NCI-H446 treated with DMSO at 0.1 percent for 48 hours (cell line): ENCODE measurements around the gene TRPM2.
"Not testable (repeated sequence)": the region's sequence is repeated elsewhere in the genome, so short reads cannot be mapped to it uniquely, and the experiment has no call there.

Experiments used
- DNase-seq: peaks from one replicate; lab custom pipeline; 2025; lab: John Stamatoyannopoulos, UW

Gene TRPM2

DNA sequence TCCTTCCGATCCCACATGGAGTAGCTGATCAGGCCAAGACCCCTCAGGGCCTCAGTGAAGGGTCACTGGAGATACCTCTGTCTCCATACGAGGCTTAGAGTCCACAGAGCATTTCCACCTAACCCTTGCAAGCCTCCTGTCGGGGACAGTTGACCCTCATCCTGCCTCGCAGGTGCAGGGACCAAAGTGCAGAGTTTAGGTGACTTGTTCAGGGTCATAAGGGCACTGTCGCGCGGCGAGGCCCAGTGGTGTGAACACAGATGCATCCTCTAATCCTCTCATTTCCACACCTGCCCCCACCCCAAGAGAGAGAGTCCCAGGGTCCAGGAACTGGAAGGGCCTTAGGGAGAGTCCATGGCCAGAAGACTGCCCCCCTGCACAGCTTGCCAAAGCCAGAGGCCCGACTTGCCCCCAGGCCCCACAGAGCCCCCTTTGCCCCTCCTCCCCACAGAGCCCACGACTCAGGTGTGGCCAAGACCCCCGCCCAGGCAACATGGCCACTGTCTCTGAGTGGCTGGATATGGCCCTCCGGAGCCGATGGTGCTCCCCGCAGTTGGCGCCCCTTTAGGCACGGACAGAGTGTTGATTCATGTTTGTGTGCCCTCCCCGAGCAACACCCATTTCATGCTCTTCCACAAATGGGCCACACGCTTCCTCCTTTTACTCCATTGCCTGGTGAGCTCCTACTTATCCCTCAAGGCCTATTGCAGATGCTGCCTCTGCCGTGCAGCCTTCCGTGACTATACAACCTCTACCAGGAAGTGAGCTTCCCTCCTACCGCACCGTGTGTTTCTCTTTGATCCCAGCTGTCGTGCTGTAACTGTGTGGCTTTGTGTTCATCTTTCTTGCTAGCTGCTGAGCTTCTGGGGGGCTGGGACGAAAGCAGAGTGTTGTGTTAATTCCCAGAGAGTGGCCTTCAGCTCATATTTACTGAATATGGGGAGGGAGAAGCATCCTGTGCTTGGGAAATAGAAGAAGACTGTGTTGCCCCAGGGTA lies 1.7 kb downstream of the TRPM2 start:
- no peak for DNase-seq

DNA sequence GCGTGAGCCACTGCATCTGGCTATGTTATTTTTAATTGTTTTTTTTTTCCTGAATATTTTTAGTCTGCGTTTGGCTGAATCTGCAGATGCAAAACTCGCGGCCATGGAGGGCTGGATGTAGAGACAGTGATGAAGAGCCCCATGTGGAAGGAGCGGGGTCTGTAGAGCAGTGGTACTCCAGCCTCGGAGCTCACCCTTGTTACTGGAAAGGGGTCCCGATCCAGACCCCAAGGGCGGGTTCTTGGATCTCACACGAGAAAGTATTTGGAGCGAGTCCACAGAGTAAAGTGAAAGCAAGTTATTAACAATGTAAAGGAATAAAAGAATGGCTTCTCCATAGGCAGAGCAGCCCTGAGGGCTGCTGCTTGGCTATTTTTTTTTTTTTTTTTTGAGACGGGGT lies 2.7 kb downstream of the TRPM2 start:
- no peak for DNase-seq

DNA sequence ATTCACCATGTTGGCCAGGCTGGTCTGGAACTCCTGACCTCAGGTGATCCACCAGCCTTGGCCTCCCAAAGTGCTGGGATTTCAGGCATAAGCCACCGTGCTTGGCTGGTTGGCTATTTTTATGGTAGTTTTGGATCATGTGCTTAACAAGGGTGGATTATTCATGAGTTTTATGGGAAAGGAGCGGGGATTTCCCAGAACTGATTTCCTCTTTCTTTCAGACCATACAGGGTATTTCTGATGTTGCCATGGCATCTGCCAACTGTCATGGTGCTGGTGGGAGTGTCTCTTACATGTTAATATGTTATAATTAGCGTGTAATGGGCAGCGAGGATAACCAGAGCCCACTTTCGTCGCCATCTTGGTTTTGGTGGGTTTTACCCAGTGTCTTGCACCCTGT lies 3.2 kb downstream of the TRPM2 start:
- DNase-seq, result no peak

DNA sequence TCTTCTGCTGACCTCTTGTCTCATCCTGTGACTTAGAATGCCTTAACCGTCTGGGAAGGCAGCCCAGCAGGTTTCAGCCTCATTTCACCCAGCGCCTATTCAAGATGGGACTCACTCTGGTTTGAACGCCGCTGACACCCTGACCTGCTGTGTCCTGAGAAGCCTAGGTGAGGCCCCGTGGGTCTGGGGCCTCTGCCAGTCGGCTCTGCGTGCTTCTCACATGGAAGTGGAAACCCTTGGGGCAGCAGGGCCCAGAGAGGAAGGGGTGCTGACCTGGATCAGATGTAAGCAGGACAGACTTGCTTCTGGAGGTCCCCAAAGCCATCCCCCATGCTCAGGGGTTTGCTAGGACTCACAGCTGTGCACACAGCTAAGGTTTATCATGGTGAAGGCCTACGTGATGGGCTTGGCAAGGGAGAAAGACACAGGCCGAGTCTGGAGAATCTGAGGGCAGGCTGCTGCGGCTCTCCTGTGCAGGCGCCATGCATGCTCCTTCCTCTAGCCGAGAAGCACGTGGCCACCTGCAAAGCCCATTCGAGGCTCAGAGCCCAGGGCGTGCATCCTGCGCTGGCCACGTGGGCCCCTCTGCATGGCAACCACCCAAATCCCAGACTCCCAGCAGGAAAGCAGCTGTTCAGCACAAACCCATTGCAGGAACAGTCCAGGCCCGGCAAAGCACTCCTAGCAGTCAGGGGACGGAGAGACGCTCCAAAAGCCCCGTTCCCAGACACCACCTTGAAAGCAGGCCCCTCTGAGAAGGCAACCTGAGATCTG lies 3.8 kb downstream of the TRPM2 start:
- no peak for DNase-seq

DNA sequence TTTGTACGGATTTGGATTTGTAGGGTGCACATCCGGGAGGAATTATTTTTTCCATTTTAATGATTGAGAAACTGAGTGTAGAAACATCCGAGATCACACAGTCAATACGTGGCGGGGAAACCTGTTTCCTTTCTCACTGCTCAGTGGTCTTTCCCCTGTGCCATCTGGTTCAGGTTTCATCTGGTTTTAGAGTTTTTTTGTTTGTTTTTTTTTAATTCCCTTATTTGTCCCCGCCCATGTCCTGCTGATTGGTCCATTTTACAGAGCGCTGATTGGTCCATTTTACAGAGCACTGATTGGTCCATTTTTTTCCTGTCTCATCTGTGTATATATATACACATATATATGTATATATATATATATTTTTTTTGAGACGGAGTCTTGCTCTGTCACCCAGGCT lies 6.0 kb downstream of the TRPM2 start:
- no peak for DNase-seq

DNA sequence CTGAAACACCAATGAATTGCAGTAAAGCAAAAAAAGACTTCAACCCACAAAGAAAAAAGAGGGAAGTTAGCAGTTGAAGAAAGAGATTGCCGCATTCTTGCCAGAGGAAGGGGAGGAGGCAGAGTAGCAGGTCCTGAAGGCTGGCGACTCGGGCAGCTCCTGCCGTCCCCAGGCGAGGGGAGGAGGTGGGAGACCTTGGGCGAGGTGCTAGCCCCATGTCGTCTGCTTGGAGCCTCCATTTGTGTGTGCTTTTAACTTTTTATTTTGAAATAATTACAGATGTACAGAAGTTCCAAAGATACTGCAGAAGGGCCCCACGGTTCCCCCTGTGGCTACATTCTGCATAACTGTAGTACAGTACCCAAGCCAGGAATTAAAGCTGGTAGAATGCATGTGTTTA lies 6.7 kb downstream of the TRPM2 start:
- no peak for DNase-seq

DNA sequence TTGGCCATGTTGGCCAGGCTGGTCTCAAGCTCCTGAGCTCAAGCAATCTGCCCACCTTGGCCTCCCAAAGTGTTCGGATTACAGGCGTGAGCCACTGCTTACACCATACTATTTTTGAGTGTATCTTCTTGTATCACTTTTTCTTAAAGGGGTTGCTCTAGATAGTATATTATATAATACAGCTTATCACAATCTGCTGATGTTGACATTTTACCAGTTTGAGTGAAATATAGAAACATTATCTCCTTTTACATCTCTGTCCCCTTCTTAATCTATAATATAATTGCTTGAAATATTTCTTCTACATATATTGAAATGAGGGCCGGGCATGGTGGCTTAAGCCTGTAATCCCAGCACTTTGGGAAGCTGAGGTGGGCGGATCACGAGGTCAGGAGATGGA lies 8.5 kb downstream of the TRPM2 start:
- not testable (repeated sequence) for DNase-seq

DNA sequence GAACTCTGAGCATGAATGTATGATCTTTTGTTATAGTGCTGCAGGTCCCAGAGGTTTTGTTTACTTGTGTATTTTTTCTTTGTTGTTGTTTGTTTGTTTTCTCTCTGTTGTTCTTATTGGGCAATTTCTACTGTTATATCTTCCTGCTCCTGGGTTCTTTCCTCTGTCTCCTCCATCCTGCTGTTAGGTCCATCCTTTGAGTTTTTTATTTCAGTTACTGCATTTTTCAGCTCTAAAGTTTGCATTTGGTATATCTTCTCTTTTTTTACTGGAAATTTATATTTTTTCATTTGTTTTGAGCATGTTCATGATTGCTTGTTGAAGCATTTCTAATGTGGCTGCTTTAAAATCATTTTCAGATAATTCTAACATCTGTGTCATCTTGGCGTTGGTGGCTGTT lies 9.9 kb downstream of the TRPM2 start:
- no peak for DNase-seq

DNA sequence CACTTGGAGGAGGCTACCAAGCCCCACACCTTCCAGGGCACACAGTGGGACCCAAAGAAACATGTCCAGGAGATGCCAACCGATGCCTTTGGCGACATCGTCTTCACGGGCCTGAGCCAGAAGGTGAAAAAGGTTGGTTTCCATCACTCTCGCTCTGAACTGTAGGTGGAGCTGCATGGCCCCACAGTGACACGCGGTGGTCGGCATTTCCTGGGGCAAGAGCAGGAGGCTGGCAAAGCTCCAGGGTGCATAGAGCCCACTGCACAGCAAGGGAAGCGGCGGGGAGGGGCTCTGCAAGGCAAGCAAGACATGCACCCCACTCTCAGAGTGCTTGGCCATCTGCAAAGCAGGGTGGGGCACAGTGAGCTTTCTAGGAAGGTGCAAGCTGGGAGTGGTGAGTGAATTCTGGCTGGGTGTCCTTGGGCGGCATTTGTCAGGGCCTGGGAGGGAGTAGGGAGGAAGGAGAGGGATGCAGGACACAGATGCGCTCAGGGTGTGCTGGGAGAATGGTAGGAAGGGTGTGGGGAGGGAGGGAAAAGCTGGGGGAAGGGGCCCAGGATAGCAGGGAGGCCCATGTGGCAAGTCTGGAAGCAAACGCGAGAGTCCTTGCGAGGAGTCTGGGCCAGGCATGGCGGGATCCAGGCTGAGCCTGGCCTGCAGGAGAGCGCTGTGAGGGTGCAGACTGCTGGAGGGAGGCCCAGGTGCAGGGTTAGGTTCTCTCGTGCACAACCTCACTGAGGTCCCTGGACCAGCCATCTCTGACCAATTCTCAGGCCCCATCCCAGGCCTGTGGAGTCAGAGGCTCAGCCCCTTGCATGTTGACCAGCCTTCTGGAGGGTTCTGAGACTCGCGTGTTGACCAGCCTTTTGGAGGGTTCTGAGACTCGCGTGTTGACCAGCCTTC lies 11.0 kb downstream of the TRPM2 start:
- DNase-seq, result no peak

DNA sequence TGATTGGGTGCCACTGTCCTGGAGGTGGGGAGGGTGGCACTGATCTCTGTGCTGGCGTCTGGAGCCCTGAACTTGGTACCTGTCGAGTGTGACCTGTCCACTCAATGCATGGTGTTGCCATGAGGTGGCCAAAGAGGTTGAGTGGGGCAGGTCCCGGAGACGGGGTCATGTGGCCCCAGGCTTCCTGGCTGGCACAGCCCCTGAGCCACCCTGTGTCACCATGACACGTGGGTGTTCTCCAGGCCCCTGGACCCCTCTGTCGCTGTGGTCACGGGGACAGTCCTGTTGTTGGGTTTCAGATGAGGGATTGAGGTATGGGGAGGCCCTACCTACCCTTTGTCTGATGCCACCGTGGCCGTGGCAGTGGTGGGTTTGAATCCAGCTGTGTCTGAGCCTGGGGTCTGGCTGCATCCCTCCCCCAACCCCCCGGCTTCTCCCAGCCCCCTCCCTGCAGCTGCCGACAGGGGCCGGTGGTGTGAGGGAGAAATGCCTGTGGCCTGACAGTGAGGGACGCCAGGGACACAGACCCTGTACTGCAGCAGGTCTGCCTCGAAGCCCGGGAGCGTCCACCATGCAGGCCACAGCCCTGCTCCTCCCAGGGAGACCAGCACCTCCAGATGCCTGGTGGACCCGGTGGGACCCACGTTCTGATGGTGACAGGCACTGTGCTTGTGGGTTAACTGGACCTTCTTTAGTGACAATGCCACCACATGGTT lies 12.0 kb downstream of the TRPM2 start:
- DNase-seq, result no peak

DNA sequence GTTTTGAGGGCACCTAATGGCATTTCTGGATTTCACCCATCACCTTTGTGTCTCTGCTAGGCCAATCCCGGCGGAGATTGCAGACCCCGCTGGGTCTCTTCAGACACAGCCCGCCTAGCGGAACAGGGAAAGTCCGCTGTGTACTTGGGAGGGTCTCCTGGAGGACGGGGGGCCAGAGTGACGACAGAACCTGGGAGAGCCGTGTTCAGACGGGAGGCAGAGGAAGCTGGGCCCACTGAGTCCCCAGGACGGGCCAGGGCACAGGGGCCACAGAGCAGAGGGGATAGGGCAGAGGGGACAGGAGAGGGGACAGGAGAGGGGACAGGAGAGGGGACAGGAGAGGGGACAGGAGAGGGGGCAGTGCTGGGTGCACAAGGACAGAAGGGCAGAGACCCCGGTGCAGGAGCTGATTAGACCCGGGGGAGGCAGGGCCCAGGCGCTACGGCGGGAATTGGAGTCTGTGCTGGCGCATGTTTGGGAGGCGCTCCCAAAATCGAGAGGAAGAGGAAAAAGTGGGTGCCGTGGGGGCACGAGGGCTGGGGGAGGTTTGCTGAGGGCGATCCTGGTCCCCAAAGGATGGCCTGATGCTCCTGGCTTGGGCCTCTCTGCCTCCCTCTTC lies 12.7 kb downstream of the TRPM2 start:
- no peak for DNase-seq

DNA sequence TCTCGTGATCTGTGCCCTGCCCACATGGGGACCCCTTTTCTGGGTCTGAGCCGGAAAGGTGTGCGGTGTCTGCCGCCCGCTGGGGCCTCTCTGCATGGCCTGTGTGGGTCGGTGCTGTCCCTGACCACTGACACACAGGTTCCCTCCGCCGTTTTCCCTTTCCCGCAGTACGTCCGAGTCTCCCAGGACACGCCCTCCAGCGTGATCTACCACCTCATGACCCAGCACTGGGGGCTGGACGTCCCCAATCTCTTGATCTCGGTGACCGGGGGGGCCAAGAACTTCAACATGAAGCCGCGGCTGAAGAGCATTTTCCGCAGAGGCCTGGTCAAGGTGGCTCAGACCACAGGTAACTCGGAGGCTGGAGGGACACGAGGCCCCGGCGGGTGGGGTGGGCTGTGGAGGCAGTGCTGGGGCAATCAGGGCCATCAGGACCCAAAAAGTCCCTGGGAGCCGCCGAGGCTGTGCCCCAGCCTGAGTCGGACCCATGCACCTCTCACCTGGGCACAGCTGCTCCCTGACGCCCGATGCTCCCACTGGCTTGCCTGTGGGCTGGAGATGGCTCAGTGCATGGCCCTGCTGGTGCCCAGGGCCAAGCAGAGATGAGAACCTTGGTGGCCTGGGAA lies 13.3 kb downstream of the TRPM2 start:
- no peak for DNase-seq

DNA sequence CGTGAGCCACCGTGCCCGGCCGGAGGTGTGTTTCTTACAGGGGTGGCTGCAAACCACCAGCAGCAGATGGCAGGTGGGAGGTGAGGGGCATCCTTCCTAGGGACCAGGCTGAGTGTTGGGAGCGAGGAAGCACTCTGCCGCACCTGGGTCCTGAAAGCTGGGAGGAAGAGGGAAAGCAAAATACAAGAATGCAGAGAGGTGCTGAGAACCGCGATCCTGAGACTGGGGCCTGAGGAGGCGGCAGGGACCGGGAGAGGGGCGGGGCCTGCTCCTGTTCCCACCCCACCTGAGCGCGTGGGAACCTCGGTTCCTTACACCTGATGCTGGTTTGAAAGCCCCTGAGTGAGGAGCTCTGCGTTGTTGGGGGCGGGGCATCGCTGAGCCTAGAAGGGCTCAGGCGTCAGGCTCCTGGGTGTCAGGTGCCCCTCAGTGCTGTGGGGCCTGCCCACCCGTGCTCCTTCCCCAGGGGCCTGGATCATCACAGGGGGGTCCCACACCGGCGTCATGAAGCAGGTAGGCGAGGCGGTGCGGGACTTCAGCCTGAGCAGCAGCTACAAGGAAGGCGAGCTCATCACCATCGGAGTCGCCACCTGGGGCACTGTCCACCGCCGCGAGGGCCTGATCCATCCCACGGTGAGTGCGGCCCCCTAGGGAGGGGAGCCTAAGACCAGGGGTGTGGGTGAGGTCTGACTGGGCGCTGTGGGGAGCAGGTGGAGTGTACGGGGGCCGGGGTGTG lies 15.5 kb downstream of the TRPM2 start:
- no peak for DNase-seq

DNA sequence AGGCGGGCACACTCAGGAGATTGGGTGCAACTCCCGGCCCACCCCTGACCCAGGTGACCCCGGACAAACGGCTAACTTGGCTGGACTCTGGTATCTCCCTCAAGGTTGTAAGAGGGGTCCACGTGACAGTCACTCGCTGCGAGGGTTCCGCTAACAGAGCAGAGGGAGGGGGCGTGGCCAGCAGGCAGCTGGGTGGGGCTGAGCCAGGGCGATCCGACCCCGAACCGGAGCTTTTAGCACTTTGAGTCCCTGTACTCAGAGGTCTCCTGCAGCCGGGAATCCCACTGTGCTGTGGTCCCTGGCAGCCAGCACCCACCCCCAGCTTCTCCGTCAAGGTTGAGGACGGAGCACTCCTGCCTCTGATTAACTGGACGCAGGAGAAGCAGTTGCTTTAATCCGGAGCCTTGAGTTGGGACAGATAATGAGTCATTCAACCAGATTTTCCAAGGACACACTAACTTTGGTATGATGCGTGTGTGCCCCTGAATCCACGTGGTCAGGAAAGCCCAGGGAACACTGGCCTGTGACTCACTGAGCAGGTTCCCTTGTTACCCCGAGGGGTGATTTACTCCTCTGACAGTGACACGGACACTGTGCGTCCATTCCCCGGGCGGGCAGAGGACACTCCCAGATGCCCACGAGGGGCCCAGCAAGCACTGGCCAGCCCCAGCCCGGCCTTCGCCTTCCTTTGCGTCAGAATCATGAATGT lies 16.8 kb downstream of the TRPM2 start:
- DNase-seq, result no peak

DNA sequence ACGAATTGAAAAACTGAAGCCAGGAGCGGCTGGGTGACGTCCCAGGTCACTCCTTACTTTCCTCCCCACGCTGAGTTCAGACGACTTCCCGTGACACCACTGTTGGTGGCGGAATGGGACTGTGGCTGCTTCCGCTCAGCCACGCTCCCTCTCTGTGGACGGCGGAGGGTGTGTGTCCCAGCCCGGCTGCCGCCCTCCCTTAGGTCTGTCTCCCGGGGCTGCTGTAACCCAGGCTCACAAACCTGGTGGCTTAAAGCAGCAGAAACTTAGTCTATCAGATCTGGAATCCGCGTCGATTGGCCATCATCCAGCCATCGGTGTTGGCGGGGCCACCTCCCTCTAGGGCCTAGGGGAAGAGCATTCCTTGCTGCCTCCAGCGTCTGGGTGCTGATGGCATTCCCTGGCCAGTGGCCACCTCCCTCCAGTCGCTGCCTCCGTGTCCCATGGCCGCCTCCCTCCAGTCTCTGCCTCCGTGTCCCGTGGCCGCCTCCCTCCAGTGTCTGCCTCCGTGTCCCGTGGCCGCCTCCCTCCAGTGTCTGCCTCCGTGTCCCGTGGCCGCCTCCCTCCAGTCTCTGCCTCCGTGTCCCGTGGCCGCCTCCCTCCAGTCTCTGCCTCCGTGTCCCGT lies 17.5 kb downstream of the TRPM2 start:
- no peak for DNase-seq

DNA sequence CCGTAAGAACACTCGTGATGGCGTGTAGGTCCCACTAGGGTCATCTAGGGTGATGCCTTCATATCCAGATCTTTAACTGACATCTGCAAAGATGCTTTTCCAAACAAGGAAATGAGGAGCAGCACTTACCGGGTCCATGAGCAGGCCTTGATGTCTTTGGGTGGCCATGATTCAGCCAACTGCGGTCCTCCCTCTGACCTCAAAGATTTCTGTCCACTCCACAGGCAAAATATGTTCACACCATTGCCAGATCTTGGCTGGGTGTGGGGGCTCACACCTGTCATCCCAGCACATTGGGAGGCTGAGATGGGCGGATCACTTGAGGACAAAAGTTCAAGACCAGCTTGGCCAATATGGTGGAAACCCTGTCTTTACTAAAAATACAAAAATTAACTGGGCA lies 18.2 kb downstream of the TRPM2 start:
- no peak for DNase-seq

DNA sequence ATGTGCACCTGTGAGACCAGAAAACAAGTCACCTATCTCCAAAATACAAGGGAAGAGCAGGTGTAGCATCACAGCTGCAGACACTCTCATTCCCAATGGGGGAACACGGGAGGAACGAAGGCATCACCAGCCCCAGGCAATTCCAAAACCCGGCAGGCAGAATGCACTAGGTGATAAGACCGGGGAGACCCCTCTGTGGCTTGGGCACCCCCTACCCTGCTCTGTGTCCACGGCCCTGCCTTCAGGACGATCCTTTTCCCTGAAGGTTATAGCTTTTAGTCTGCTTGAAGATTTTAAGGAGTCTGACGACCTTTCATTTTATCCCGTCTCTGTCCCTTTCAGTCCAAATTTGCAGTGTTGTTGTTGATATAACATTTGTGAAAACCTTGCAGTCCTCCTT lies 19.2 kb downstream of the TRPM2 start:
- DNase-seq, result no peak

DNA sequence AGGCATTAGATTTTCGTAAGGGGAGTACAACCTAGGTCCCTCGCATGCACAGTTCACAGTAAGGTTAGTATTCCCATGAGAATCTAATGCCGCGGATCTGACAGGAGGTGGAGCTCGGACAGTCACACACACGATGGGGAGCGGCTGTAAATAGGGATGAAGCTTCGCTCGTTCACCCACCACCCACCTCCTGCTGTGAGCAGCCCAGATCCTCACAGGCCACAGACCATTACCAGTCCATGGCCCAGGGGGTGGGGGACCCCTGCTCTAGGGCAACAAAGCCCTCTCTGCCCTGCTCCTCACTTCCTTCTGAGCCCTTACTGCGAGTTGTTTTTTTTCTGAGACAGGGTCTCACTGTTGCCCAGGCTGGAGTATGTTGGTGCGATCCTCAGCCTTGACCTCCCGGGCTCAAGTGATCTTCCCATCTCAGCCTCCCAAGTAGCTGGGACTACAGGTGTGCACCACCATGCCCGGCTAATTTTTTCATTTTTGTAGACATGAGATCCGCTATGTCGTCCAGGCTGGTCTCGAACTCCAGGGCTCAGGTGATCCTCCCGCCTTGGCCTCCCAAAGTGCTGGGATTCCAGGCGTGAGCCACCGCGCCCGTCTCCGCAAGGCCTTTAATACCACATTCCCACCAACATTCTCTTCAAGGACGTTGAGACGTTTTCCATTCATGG lies 21.3 kb downstream of the TRPM2 start:
- DNase-seq, result no peak
